ENCODE data around the gene PRMT3.

PRMT3 gene

GRCh38 chr11:20501252-20501651, 113.7 kb downstream of the PRMT3 start:
- TF ChIP-seq CTCF (conservative IDR thresholded peaks at IDR 0.05), result no peak
- no peak overlapping the region for H3K27ac ChIP-seq

GRCh38 chr11:20501971-20502370, 114.5 kb downstream of the PRMT3 start:
- TF ChIP-seq CTCF (conservative IDR thresholded peaks at IDR 0.05), result no peak
- no peak overlapping the region for H3K27ac ChIP-seq

GRCh38 chr11:20511982-20512381, 124.5 kb downstream of the PRMT3 start:
- TF ChIP-seq CTCF (conservative IDR thresholded peaks at IDR 0.05), result no peak
- H3K27ac ChIP-seq, result no peak overlapping the region

GRCh38 chr11:20512869-20513268, 125.4 kb downstream of the PRMT3 start:
- no peak for TF ChIP-seq CTCF (conservative IDR thresholded peaks at IDR 0.05)
- H3K27ac ChIP-seq, result no peak overlapping the region

- no peak for TF ChIP-seq CTCF (conservative IDR thresholded peaks at IDR 0.05)
- no peak overlapping the region for H3K27ac ChIP-seq
These were observed 130.9 kb downstream of the PRMT3 start for GRCh38 chr11:20518323-20518834.

DNA sequence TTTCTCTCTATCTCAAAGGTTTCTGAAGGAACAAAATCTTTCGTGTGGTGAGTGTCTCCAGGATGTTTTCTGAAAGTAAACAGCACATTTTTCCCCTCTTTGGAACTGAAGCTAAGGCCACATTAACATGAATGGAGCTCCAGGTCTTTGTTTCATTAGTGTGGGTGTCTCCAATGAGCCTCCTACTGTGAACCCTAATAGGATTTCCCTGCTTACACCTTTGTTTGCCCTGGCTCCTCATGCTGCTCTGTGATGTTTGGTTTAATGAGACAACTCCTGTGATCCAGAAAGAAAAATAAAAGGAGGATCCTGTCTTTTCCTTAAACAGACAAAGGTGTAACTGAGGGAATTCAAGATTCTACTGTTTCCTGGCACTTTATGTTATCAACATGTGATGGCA, 135.0 kb downstream of the PRMT3 start:
- H3K27ac ChIP-seq, result no peak overlapping the region
- no peak for TF ChIP-seq CTCF (conservative IDR thresholded peaks at IDR 0.05)

- TF ChIP-seq CTCF (conservative IDR thresholded peaks at IDR 0.05), result no peak
- no peak overlapping the region for H3K27ac ChIP-seq
These were observed 142.2 kb downstream of the PRMT3 start for GRCh38 chr11:20529757-20530156.

Data from VCaP (cell line).